ENCODE measurements around the gene CTCFL. TPM values are rescaled to one million over a fixed set of nuclear protein-coding genes. Genes with fewer than 3 reads are reported as not detected.

CTCFL gene
- total and polyA plus RNA-seq, 2 of the 13 experiments (the other 11 are each of a cell fraction or from before 2014, with no cell fraction given) = 0.04 TPM; not detected in 1

DNA sequence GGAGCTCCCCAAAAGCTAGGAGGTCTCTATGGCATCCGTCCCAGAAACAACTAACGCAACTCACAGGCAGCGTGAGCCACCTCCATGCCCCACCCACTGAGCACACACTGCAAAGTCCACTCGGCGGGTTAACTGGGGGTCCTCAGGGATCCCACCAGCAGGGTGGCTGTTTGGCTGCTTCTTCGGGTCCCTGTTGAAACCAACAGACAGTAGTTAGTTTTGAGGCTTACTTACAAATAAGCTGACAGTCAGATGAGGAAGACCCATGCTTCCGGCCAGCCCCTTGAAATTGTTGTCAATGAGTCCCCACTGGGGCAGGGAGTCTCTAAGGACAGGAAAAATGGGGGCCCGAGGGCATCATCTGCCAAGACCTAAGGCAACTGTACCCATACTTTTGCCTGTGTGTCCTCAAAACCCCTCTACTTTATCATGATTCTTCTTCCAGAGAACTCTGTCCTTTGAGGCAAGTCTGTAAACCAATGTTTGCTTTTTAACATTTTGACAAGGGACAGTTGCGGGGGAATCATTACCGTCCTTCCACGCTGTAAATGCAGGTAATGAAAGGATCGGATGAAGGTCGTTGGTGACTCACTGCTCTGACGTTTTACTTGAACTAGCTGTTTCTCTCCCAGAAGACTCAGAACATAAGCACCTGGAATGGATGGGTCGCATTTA is 33.8 kb upstream of the CTCFL start (continued):
- no peak for TF ChIP-seq MAZ (IDR thresholded peaks at IDR 0.05; ENCODE audit: borderline replicate concordance, low read depth, low read length)
- TF ChIP-seq MAZ (CRISPR knock-in tag; IDR thresholded peaks at IDR 0.05; ENCODE audit: low read depth) = peak; percentile 57
- no peak for TF ChIP-seq PCBP1 (IDR thresholded peaks at IDR 0.05; ENCODE audit: borderline replicate concordance, low read depth, low read length)
- peak; percentile 60; the same call in 1 of the 2 replicates for TF ChIP-seq XBP1 (CRISPR knock-in tag; IDR thresholded peaks at IDR 0.05)
- TF ChIP-seq, protein P1, sequence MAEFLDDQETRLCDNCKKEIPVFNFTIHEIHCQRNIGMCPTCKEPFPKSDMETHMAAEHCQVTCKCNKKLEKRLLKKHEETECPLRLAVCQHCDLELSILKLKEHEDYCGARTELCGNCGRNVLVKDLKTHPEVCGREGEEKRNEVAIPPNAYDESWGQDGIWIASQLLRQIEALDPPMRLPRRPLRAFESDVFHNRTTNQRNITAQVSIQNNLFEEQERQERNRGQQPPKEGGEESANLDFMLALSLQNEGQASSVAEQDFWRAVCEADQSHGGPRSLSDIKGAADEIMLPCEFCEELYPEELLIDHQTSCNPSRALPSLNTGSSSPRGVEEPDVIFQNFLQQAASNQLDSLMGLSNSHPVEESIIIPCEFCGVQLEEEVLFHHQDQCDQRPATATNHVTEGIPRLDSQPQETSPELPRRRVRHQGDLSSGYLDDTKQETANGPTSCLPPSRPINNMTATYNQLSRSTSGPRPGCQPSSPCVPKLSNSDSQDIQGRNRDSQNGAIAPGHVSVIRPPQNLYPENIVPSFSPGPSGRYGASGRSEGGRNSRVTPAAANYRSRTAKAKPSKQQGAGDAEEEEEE (CRISPR knock-in tag; IDR thresholded peaks at IDR 0.05; ENCODE audit: borderline replicate concordance) = no peak
- TF ChIP-seq CENPX (CRISPR knock-in tag; IDR thresholded peaks at IDR 0.05) = no peak
- TF ChIP-seq JDP2 (CRISPR knock-in tag; IDR thresholded peaks at IDR 0.05; ENCODE audit: borderline replicate concordance) = no peak
- TF ChIP-seq, protein P2, sequence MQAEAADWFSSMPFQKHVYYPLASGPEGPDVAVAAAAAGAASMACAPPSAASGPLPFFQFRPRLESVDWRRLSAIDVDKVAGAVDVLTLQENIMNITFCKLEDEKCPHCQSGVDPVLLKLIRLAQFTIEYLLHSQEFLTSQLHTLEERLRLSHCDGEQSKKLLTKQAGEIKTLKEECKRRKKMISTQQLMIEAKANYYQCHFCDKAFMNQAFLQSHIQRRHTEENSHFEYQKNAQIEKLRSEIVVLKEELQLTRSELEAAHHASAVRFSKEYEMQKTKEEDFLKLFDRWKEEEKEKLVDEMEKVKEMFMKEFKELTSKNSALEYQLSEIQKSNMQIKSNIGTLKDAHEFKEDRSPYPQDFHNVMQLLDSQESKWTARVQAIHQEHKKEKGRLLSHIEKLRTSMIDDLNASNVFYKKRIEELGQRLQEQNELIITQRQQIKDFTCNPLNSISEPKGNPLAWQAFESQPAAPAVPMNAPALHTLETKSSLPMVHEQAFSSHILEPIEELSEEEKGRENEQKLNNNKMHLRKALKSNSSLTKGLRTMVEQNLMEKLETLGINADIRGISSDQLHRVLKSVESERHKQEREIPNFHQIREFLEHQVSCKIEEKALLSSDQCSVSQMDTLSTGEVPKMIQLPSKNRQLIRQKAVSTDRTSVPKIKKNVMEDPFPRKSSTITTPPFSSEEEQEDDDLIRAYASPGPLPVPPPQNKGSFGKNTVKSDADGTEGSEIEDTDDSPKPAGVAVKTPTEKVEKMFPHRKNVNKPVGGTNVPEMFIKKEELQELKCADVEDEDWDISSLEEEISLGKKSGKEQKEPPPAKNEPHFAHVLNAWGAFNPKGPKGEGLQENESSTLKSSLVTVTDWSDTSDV (CRISPR knock-in tag; IDR thresholded peaks at IDR 0.05) = no peak
- no peak for TF ChIP-seq CENPT (CRISPR knock-in tag; IDR thresholded peaks at IDR 0.05; ENCODE audit: low read depth)
- TF ChIP-seq, protein P3, sequence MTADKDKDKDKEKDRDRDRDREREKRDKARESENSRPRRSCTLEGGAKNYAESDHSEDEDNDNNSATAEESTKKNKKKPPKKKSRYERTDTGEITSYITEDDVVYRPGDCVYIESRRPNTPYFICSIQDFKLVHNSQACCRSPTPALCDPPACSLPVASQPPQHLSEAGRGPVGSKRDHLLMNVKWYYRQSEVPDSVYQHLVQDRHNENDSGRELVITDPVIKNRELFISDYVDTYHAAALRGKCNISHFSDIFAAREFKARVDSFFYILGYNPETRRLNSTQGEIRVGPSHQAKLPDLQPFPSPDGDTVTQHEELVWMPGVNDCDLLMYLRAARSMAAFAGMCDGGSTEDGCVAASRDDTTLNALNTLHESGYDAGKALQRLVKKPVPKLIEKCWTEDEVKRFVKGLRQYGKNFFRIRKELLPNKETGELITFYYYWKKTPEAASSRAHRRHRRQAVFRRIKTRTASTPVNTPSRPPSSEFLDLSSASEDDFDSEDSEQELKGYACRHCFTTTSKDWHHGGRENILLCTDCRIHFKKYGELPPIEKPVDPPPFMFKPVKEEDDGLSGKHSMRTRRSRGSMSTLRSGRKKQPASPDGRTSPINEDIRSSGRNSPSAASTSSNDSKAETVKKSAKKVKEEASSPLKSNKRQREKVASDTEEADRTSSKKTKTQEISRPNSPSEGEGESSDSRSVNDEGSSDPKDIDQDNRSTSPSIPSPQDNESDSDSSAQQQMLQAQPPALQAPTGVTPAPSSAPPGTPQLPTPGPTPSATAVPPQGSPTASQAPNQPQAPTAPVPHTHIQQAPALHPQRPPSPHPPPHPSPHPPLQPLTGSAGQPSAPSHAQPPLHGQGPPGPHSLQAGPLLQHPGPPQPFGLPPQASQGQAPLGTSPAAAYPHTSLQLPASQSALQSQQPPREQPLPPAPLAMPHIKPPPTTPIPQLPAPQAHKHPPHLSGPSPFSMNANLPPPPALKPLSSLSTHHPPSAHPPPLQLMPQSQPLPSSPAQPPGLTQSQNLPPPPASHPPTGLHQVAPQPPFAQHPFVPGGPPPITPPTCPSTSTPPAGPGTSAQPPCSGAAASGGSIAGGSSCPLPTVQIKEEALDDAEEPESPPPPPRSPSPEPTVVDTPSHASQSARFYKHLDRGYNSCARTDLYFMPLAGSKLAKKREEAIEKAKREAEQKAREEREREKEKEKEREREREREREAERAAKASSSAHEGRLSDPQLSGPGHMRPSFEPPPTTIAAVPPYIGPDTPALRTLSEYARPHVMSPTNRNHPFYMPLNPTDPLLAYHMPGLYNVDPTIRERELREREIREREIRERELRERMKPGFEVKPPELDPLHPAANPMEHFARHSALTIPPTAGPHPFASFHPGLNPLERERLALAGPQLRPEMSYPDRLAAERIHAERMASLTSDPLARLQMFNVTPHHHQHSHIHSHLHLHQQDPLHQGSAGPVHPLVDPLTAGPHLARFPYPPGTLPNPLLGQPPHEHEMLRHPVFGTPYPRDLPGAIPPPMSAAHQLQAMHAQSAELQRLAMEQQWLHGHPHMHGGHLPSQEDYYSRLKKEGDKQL (CRISPR knock-in tag; IDR thresholded peaks at IDR 0.05; ENCODE audit: low read depth) = no peak; the same call in 1 of the 2 replicates
- 0 out of 2 replicates have a peak, but pooled peaks have one; percentile 21 for TF ChIP-seq ZFP90 (CRISPR knock-in tag; IDR thresholded peaks at IDR 0.05; ENCODE audit: borderline replicate concordance)
- peak; percentile 9 for TF ChIP-seq SKI (IDR thresholded peaks at IDR 0.05; ENCODE audit: partially characterized antibody)
- TF ChIP-seq TRIM24 (CRISPR knock-in tag; IDR thresholded peaks at IDR 0.05) = no peak
- TF ChIP-seq, protein P4, sequence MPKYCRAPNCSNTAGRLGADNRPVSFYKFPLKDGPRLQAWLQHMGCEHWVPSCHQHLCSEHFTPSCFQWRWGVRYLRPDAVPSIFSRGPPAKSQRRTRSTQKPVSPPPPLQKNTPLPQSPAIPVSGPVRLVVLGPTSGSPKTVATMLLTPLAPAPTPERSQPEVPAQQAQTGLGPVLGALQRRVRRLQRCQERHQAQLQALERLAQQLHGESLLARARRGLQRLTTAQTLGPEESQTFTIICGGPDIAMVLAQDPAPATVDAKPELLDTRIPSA (CRISPR knock-in tag; IDR thresholded peaks at IDR 0.05; ENCODE audit: borderline replicate concordance) = no peak
- no peak for TF ChIP-seq ZNF275 (CRISPR knock-in tag; IDR thresholded peaks at IDR 0.05; ENCODE audit: borderline replicate concordance)
- TF ChIP-seq ZNF558 (CRISPR knock-in tag; IDR thresholded peaks at IDR 0.05; ENCODE audit: borderline replicate concordance) = no peak
